K562 (cell line): Measurements from ENCODE around the gene NCF2. TPM values are rescaled to one million over a fixed set of nuclear protein-coding genes. Genes with fewer than 3 reads are reported as not detected.

Experiments
- ATAC-seq: fragments of 200-7000 bp; cut with Tn5 transposase; 3 replicates; pipeline ENCODE4 v1.9.1; 2020; ENCODE audit warnings: moderate library complexity
- BruUV-seq: library from RNA; stranded (reverse); fragments of 400-500 nt; replicated peaks from 2 replicates; lab custom pipeline; 2021; lab: Mats Ljungman, UMichigan
- CTCF ChIA-PET: fragments of 300-600 bp; formaldehyde crosslinking; extraction: SDS; loops from one replicate; lab custom pipeline; 2021; ENCODE audit warnings: low intra/inter-chr PET ratio; lab: Yijun Ruan, JAX
- POLR2A ChIA-PET: fragments of 300-600, 350-650 bp; sonication (Branson Sonifier 250); formaldehyde crosslinking; extraction: SDS; loops from one replicate; lab custom pipeline; 2021; ENCODE audit warnings: antibody characterized with exemption, inconsistent platforms; lab: Yijun Ruan, JAX
- DNase-seq, 4 experiments: peaks; one replicate each; pipeline versions ENCODE4 v3.0.0 to v3.0.0-alpha.2; 2011 to 2018; ENCODE audit warnings: low spot score in 3 of 4, mixed read lengths in 3 of 4; ENCODE audit errors: extremely low read depth in 1 of 4
- FAIRE-seq: peaks from 2 replicates; lab custom pipeline; 2011; peaks lifted over from hg19 to GRCh38; lab: Jason Lieb, UNC
- H2AFZ ChIP-seq: 2 replicates; pipeline ENCODE4 v1.6.0; 2011; ENCODE audit warnings: low read depth, low read length, control low read depth, inconsistent platforms
- H3K27ac ChIP-seq: fragments of 200-600 bp; 3 replicates; pipeline ENCODE4 v1.8.0; 2011; ENCODE audit warnings: low read depth, mild to moderate bottlenecking, control low read depth, inconsistent platforms, low read length, moderate library complexity, mixed read lengths; ENCODE audit errors: extremely low read depth
- H3K27me3 ChIP-seq, 2 experiments: fragments of 300-600 bp in 1 of 2; 2 replicates in 1 of 2; 3 replicates in 1 of 2; pipeline versions ENCODE4 v1.6.0 to v1.8.0; 2011; ENCODE audit warnings: inconsistent platforms in 2 of 2, low read length in 2 of 2, mild to moderate bottlenecking in 1 of 2, mixed read lengths in 1 of 2, moderate library complexity in 1 of 2; ENCODE audit not compliant: control insufficient read depth in 2 of 2, insufficient read depth in 2 of 2
- H3K36me3 ChIP-seq: fragments of 300-600 bp; 3 replicates; pipeline ENCODE4 v1.8.0; 2011; ENCODE audit warnings: mild to moderate bottlenecking, low read length, inconsistent platforms; ENCODE audit not compliant: control insufficient read depth, insufficient read depth
- H3K4me1 ChIP-seq, 2 experiments: fragments of 200-600 bp in 1 of 2; replicated peaks in 1 of 2; 2 replicates in 1 of 2; 3 replicates in 1 of 2; pipeline versions ENCODE4 v1.5.1 to v1.8.0; 2011; ENCODE audit warnings: inconsistent platforms in 2 of 2, low read length in 2 of 2, mild to moderate bottlenecking in 1 of 2, mixed read lengths in 1 of 2, moderate library complexity in 1 of 2; ENCODE audit not compliant: control insufficient read depth in 2 of 2, insufficient read depth in 2 of 2
- H3K4me2 ChIP-seq: 2 replicates; pipeline ENCODE4 v1.6.1; 2011; ENCODE audit warnings: low read length, control low read depth, inconsistent platforms, mixed read lengths; ENCODE audit not compliant: insufficient read depth
- H3K4me3 ChIP-seq: fragments of 200-600 bp; sonication (generic), shearing (Covaris generic); 2 replicates; pipeline ENCODE4 v1.5.1; 2016; ENCODE audit warnings: control low read depth, inconsistent platforms
- H3K79me2 ChIP-seq: fragments of 200-600 bp; 3 replicates; pipeline ENCODE4 v1.8.0; 2011; ENCODE audit warnings: low read length, inconsistent platforms; ENCODE audit not compliant: control insufficient read depth, insufficient read depth
- H3K9ac ChIP-seq, 2 experiments: 2 replicates each; pipeline versions ENCODE4 v1.6.0 to v1.6.1; 2011; ENCODE audit warnings: low read depth in 2 of 2, low read length in 2 of 2, control low read depth in 1 of 2, inconsistent platforms in 1 of 2, mild to moderate bottlenecking in 1 of 2, mixed read lengths in 1 of 2; ENCODE audit not compliant: insufficient read depth in 1 of 2
- H3K9me1 ChIP-seq: one replicate; pipeline ENCODE4 v1.6.0; 2011; ENCODE audit warnings: inconsistent platforms, mild to moderate bottlenecking, low read length, moderate library complexity; ENCODE audit not compliant: control insufficient read depth, insufficient read depth
- H3K9me3 ChIP-seq: replicated peaks from 2 replicates; pipeline ENCODE4 v1.5.1; 2011; ENCODE audit warnings: low read depth, low read length, inconsistent platforms; ENCODE audit not compliant: control insufficient read depth, insufficient read depth
- H4K20me1 ChIP-seq: replicated peaks from 2 replicates; pipeline ENCODE4 v1.6.1; 2011; ENCODE audit warnings: low read length, inconsistent platforms, mixed read lengths; ENCODE audit not compliant: control insufficient read depth, insufficient read depth
- BRD9 ChIP-seq: fragments of 450-650 bp; IDR thresholded peaks from 2 replicates; pipeline ENCODE4 v1.6.1; 2018; ENCODE audit warnings: low read depth; ENCODE audit not compliant: partially characterized antibody
- DDX20 ChIP-seq: fragments of 450-650 bp; IDR thresholded peaks from 2 replicates; pipeline ENCODE4 v1.6.1; 2016; ENCODE audit warnings: missing genetic modification characterization, low read depth, mild to moderate bottlenecking, missing compliant biosample characterization, moderate library complexity
- ETV6 ChIP-seq, 3 experiments: fragments of 150-350 bp in 1 of 3; sonication (generic) in 1 of 3; formaldehyde crosslinking in 1 of 3; IDR thresholded peaks; 2 replicates each; pipeline versions ENCODE4 v1.6.1 to v1.8.0; 2014 to 2022; ENCODE audit warnings: borderline replicate concordance in 2 of 3, low read depth in 2 of 3, antibody characterized with exemption in 1 of 3, low read length in 1 of 3, mild to moderate bottlenecking in 1 of 3, missing genetic modification reagents in 1 of 3
- FOXK1 ChIP-seq: sonication (generic); formaldehyde crosslinking; IDR thresholded peaks from 2 replicates; pipeline ENCODE4 v1.8.0; 2022; ENCODE audit warnings: missing genetic modification reagents, mild to moderate bottlenecking, borderline replicate concordance
- JUND ChIP-seq, 2 experiments: IDR thresholded peaks; 2 replicates in 1 of 2; 3 replicates in 1 of 2; pipeline ENCODE4 v1.6.1; 2011; ENCODE audit warnings: borderline replicate concordance in 2 of 2, low read depth in 2 of 2, low read length in 2 of 2, improper control_type of control experiment in 1 of 2, missing biosample characterization in 1 of 2, missing genetic modification characterization in 1 of 2, missing genetic modification reagents in 1 of 2
- KLF13 ChIP-seq: fragments of 450-650 bp; IDR thresholded peaks from 2 replicates; pipeline ENCODE4 v1.6.1; 2016; ENCODE audit warnings: missing genetic modification characterization, low read depth, mild to moderate bottlenecking, missing compliant biosample characterization, moderate library complexity, borderline replicate concordance
- PTRF ChIP-seq: fragments of 450-650 bp; IDR thresholded peaks from 2 replicates; pipeline ENCODE4 v1.6.1; 2016; ENCODE audit warnings: mild to moderate bottlenecking, missing genetic modification characterization, missing compliant biosample characterization
- TCF7 ChIP-seq: sonication (generic); IDR thresholded peaks from 2 replicates; pipeline ENCODE4 v1.6.1; 2016; ENCODE audit warnings: antibody characterized with exemption, borderline replicate concordance
- TRIM24 ChIP-seq, 2 experiments: fragments of 450-650 bp; IDR thresholded peaks; 2 replicates each; pipeline ENCODE4 v1.6.1; 2016
- ZFPM2 ChIP-seq: fragments of 250-450 bp; sonication (Bioruptor Pico); IDR thresholded peaks from 2 replicates; pipeline ENCODE4 v1.5.1; 2022; ENCODE audit warnings: mild to moderate bottlenecking
- ZNF217 ChIP-seq: sonication (generic); formaldehyde crosslinking; IDR thresholded peaks from 2 replicates; pipeline ENCODE4 v1.8.0; 2022; ENCODE audit warnings: mild to moderate bottlenecking, missing genetic modification reagents
- ZNF561 ChIP-seq: fragments of 450-650 bp; formaldehyde crosslinking; conservative IDR thresholded peaks from 2 replicates; pipeline ENCODE4 v1.4.0; 2020; ENCODE audit warnings: mild to moderate bottlenecking, moderate library complexity
- ZNF695 ChIP-seq: fragments of 450-650 bp; formaldehyde crosslinking; IDR thresholded peaks from 2 replicates; pipeline ENCODE4 v1.4.0; 2020; ENCODE audit warnings: mild to moderate bottlenecking, moderate library complexity
- WGBS: fragments of 100-300 bp; shearing (Covaris generic); methylation state at CpG from one replicate; pipeline ENCODE4 v1.1.6; 2016; ENCODE audit warnings: low coverage, mixed read lengths; ENCODE audit not compliant: insufficient coverage; ENCODE audit errors: missing lambda C conversion rate; 5-methylcytosine and 5-hydroxymethylcytosine counted together
- in situ Hi-C: fragments of 300-500 bp; cut with MboI; formaldehyde crosslinking; loops from 4 replicates; pipeline ENCODE4 v1.15.0; 2018; ENCODE audit warnings: inconsistent platforms, mixed read lengths
- intact Hi-C: fragments of 100-400 bp; cut with micrococcal nuclease; formaldehyde crosslinking; loops from 2 replicates; pipeline ENCODE4 v1.14.2; 2022
- polyA plus RNA-seq, 8 experiments: library from polyadenylated mRNA; depleted of rRNA in 4 of 8; stranded (reverse) in 5 of 8; unstranded in 3 of 8; fragments of >200 nt; fragmentation: Nextera tagmentation in 2 of 8; fragmentation: Illumina TruSeq in 1 of 8; extraction: Ambion mirVana in 2 of 8; extraction: Trizol in 1 of 8; gene quantifications; 2 replicates each; pipeline versions ENCODE4 v1.2.1 to v1.2.3, GENCODE V29; 2011 to 2014; ENCODE audit warnings: inconsistent platforms in 1 of 8, missing spikeins in 1 of 8
- total RNA-seq, 7 experiments: library from RNA; depleted of rRNA in 6 of 7; stranded (reverse); fragments of >200 nt in 6 of 7; fragmentation: Illumina TruSeq in 2 of 7; extraction: Trizol in 2 of 7; gene quantifications; 2 replicates each; pipeline versions ENCODE4 v1.2.1 to v1.2.3, GENCODE V29; 2011 to 2021; ENCODE audit warnings: low replicate concordance in 1 of 7
- TF ChIP-seq, protein P1 (sequence below): sonication (generic); formaldehyde crosslinking; IDR thresholded peaks from 2 replicates; pipeline ENCODE4 v1.8.0; 2022; ENCODE audit warnings: mild to moderate bottlenecking, missing genetic modification reagents
- TF ChIP-seq, protein P2 (sequence below): sonication (generic); formaldehyde crosslinking; IDR thresholded peaks from 2 replicates; pipeline ENCODE4 v1.8.0; 2023; ENCODE audit warnings: mild to moderate bottlenecking, missing genetic modification reagents
- TF ChIP-seq, protein P3 (sequence below): fragments of 250-450 bp; sonication (Bioruptor Pico); IDR thresholded peaks from 2 replicates; pipeline ENCODE4 v1.4.0; 2020; ENCODE audit warnings: mild to moderate bottlenecking

NCF2 gene
- total and polyA plus RNA-seq, 9 of the 15 experiments (the other 6 are each of a cell fraction or from before 2014, with no cell fraction given), result 0.07 to 0.54 (median 0.16) TPM; not detected in 3

DNA sequence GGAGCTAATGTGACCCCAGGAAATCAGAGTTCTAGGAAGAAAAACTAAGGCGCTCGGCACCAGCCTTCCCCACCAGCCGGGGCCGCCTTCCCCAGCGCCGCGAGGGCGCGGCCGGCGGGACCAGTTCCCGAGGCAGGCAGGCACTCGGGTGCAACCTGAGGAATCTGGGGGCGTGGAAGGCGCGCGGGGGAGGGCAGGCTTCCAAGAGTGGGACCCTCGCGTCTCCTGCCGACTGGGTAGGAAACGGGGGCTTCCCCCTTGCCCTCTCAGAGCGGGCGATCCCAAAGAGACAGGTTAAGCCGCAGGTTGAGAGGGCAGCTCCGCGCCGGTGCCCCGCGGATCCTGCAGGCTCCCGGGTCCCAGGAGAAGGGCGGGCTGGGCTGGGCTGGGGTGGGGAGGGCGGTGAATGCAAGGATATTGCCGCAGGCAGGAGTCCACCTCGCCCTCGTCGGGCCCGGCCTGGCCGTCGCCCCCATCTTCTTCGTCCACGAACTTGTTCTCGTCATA, 44.9 kb upstream of the NCF2 start:
- FAIRE-seq (no peak), ATAC-seq (peak; percentile 73), DNase-seq (peak; percentile 60 to 63 (median 62))
- Histone ChIP-seq H3K27me3 (peaks cover 3 to 7% of the 10 kb centered on the region in 2 experiments; a peak in 2 of 5 replicates), H3K9me1 (no peaks in the 10 kb centered on the region), H3K36me3 (peaks cover 18% of the 10 kb centered on the region), H3K27ac (peak overlapping the region; percentile 73), H3K4me2 (peak overlapping the region; percentile 90), H2AFZ (peak overlapping the region; percentile 90), H3K79me2 (peaks cover 39% of the 10 kb centered on the region), H3K9me3 (no peaks in the 10 kb centered on the region), H4K20me1 (no peaks in the 10 kb centered on the region), H3K4me1 (peaks cover 0 to 15% of the 10 kb centered on the region in 2 experiments; a peak in 4 of 5 replicates), H3K9ac (peak overlapping the region; percentile 79 to 95), H3K4me3 (peak overlapping the region; percentile 77)
- WGBS, result 0% methylated on average over 34 of the region's 42 CpGs
- in situ Hi-C loops, result no loop called here
- CTCF ChIA-PET, result no interaction called here
- POLR2A ChIA-PET, result interaction anchor here (1.1 to 1.5 kb wide), 2 partner anchors 10 to 13 kb away, joined by 3 to 5 read pairs; no protein-coding TSS in a partner anchor
- no TSS peak for BruUV-seq
- intact Hi-C loops, result loop anchor here (1.0 to 10.0 kb wide), 2 partner anchors 162 to 420 kb away; partner anchors contain the start of gene TSEN15
- TF ChIP-seq ZNF695 (CRISPR knock-in tag) (no peak), ZNF561 (CRISPR knock-in tag) (no peak), BRD9 (no peak), ETV6 (IDR thresholded peaks at IDR 0.05; ENCODE audit: borderline replicate concordance in 1 of 2, low read depth in 2 of 2, low read length in 1 of 2) (no peak), ETV6 (CRISPR knock-in tag; IDR thresholded peaks at IDR 0.05; ENCODE audit: borderline replicate concordance) (0 out of 2 replicates have a peak, but pooled peaks have one; percentile 65), FOXK1 (peak; percentile 83; the same call in 1 of the 2 replicates), DDX20 (tag) (no peak), PTRF (tag) (no peak), KLF13 (tag) (no peak), ZNF217 (CRISPR knock-in tag) (no peak), JUND (IDR thresholded peaks at IDR 0.05; ENCODE audit: borderline replicate concordance, low read depth, low read length) (no peak), JUND (tag; IDR thresholded peaks at IDR 0.05; ENCODE audit: borderline replicate concordance, low read depth, low read length) (no peak), TCF7 (0 out of 2 replicates have a peak, but pooled peaks have one; percentile 5), ZFPM2 (CRISPR knock-in tag) (no peak), TRIM24 (IDR thresholded peaks at IDR 0.05) (no peak)
- TF ChIP-seq, protein P1, sequence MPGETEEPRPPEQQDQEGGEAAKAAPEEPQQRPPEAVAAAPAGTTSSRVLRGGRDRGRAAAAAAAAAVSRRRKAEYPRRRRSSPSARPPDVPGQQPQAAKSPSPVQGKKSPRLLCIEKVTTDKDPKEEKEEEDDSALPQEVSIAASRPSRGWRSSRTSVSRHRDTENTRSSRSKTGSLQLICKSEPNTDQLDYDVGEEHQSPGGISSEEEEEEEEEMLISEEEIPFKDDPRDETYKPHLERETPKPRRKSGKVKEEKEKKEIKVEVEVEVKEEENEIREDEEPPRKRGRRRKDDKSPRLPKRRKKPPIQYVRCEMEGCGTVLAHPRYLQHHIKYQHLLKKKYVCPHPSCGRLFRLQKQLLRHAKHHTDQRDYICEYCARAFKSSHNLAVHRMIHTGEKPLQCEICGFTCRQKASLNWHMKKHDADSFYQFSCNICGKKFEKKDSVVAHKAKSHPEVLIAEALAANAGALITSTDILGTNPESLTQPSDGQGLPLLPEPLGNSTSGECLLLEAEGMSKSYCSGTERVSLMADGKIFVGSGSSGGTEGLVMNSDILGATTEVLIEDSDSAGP (CRISPR knock-in tag), result no peak
- TF ChIP-seq, protein P2, sequence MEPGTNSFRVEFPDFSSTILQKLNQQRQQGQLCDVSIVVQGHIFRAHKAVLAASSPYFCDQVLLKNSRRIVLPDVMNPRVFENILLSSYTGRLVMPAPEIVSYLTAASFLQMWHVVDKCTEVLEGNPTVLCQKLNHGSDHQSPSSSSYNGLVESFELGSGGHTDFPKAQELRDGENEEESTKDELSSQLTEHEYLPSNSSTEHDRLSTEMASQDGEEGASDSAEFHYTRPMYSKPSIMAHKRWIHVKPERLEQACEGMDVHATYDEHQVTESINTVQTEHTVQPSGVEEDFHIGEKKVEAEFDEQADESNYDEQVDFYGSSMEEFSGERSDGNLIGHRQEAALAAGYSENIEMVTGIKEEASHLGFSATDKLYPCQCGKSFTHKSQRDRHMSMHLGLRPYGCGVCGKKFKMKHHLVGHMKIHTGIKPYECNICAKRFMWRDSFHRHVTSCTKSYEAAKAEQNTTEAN (CRISPR knock-in tag), result peak; percentile 85; the same call in 1 of the 2 replicates
- TF ChIP-seq, protein P3, sequence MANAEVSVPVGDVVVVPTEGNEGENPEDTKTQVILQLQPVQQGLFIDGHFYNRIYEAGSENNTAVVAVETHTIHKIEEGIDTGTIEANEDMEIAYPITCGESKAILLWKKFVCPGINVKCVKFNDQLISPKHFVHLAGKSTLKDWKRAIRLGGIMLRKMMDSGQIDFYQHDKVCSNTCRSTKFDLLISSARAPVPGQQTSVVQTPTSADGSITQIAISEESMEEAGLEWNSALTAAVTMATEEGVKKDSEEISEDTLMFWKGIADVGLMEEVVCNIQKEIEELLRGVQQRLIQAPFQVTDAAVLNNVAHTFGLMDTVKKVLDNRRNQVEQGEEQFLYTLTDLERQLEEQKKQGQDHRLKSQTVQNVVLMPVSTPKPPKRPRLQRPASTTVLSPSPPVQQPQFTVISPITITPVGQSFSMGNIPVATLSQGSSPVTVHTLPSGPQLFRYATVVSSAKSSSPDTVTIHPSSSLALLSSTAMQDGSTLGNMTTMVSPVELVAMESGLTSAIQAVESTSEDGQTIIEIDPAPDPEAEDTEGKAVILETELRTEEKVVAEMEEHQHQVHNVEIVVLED, result no peak
